NCI-H2107 treated with DMSO at 0.1 percent for 48 hours (cell line): Measurements from ENCODE around the gene GAS6.

Source experiments
- DNase-seq: peaks from one replicate; lab custom pipeline; 2025; ENCODE audit not compliant: unreplicated experiment; lab: John Stamatoyannopoulos, UW

GAS6 gene

GRCh38 chr13:113888701-113889330 lies 24.9 kb upstream of the GAS6 start:
- DNase-seq, result no peak

GRCh38 chr13:113887700-113888201 lies 23.9 kb upstream of the GAS6 start:
- DNase-seq, result no peak

- peak; percentile 61 for DNase-seq
Observed at GRCh38 chr13:113886561-113887112, 22.8 kb upstream of the GAS6 start.

- no peak for DNase-seq
Observed at GRCh38 chr13:113884821-113885220, 20.9 kb upstream of the GAS6 start.

- DNase-seq, result no peak
Observed at GRCh38 chr13:113883921-113884804, 20.3 kb upstream of the GAS6 start.

DNA sequence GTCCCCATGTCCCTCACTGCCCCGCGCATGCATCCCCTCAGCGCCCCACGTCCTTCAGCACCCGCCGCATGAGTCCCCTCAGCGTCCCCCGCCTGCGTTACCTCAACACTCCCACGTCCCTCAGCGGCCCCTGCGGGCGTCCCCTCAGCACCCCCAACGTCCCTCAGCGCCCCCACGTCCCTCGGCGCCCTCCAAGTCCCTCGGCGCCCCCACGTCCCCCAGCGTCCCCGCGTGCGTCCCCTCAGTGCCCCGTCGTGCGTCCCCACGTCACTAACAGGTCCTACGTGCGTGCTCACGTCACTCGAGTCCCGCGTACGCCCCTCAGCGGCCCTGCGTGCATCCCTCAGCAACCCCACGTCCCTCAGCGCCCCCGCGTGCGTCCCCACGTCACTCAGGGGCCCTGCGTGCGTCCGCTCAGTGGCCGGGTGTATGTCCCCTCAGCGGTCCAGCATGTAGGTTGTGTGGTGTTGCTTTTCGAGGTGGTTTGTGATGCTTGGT lies 19.5 kb upstream of the GAS6 start:
- no peak for DNase-seq

GRCh38 chr13:113882716-113883115 lies 18.8 kb upstream of the GAS6 start:
- DNase-seq, result no peak

- no peak for DNase-seq
Observed at GRCh38 chr13:113882267-113882630, 18.4 kb upstream of the GAS6 start.

GRCh38 chr13:113881614-113882266 lies 17.9 kb upstream of the GAS6 start:
- no peak for DNase-seq

- no peak for DNase-seq
Observed at GRCh38 chr13:113880651-113881611, 17.1 kb upstream of the GAS6 start.

GRCh38 chr13:113879494-113880360 lies 15.9 kb upstream of the GAS6 start:
- DNase-seq, result no peak

DNA sequence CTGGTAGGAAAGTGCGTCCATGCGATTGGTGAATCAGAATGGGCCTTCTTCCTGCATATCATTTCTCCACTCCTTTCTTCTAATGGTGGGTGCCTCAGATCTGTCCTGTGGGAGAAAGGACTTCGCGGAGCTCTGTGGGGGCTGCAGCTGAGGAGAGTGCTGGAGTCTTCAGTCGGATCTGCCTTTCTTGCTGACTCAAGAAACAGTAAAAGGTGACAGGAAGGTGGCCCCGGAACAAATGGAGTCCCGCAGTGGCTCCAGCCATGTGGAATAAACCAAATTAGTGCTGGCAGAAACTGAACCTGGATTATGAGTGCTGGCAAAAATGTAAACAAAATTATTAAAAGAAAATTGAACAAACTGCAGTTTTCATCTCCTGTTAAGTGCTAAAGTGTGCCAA lies 15.1 kb upstream of the GAS6 start:
- no peak for DNase-seq

GRCh38 chr13:113877149-113877990 lies 13.5 kb upstream of the GAS6 start:
- DNase-seq, result no peak

DNA sequence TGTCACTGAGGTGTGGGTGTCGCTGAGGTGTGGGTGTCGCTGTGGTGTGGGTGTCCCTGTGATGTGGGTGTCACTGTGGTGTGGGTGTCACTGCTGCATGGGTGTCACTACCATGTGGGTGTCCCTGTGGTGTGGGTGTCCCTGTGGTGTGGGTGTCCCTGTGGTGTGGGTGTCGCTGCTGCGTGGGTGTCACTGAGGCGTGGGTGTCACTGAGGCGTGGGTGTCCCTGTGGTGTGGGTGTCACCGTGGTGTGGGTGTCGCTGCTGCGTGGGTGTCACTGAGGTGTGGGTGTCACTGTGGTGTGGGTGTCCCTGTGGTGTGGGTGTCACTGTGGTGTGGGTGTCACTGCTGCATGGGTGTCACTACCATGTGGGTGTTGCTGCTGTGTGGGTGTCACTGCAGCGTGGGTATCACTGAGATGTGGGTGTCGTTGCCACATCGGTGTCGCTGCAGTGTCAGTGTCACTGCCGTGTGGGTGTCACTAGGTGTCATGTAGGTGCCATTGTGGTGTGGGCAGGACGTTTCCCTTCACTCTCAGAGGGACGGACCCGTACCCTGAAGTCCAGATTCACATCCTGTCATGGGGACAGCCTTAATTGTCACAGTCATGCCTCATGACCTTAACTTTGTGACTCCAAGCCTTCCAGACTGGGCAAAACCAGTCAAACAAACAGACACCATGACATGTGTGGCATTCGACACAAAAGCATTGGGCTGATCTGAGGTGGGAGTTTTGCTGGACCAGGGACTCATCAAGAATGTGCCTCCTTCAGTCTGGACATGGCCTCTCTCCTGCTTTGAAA lies 12.7 kb upstream of the GAS6 start:
- DNase-seq, result no peak

GRCh38 chr13:113875837-113876281 lies 12.0 kb upstream of the GAS6 start:
- no peak for DNase-seq

- DNase-seq, result no peak
Observed at GRCh38 chr13:113875429-113875815, 11.5 kb upstream of the GAS6 start.
